ENCODE results near the gene ADIPOR1.

DNA sequence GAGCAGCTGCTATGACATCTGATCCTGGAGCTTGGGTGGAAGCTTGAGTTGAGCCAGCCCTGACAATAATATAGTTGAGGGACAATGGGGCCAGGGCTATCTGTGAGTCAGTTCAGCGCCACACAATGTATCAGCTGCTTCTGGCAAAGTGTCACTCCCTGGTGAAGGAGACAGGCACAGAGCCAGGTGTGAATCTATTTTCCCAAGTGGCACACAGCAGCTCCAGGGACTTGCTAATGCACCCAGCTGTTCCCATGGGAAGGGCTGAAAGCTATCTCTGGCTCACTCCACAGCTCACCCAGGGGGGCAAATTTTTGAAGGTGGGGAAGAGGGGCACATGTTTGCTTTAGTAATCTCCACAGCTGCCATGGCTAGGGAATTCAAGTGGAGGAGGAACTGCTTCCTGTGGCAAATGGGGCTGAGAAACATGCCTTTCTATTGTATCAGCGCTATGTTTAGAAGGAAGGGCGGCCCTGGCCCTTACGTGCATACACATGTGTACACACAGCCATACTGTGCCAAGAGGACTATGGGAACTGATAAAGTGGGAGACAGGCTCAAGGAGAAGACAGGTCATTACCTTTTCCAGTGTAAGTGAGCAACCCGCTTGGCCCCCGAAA lies 6.8 kb upstream of the ADIPOR1 start:
- TF ChIP-seq, protein P1, sequence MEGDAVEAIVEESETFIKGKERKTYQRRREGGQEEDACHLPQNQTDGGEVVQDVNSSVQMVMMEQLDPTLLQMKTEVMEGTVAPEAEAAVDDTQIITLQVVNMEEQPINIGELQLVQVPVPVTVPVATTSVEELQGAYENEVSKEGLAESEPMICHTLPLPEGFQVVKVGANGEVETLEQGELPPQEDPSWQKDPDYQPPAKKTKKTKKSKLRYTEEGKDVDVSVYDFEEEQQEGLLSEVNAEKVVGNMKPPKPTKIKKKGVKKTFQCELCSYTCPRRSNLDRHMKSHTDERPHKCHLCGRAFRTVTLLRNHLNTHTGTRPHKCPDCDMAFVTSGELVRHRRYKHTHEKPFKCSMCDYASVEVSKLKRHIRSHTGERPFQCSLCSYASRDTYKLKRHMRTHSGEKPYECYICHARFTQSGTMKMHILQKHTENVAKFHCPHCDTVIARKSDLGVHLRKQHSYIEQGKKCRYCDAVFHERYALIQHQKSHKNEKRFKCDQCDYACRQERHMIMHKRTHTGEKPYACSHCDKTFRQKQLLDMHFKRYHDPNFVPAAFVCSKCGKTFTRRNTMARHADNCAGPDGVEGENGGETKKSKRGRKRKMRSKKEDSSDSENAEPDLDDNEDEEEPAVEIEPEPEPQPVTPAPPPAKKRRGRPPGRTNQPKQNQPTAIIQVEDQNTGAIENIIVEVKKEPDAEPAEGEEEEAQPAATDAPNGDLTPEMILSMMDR (IDR thresholded peaks at IDR 0.05): no peak
- TF ChIP-seq YY1 (IDR thresholded peaks at IDR 0.05; ENCODE audit: low read depth) (no peak), FOXJ3 (CRISPR knock-in tag; IDR thresholded peaks at IDR 0.05) (no peak), POLR2AphosphoS5 (IDR thresholded peaks at IDR 0.05; ENCODE audit: low read depth, low read length) (no peak), RCOR1 (IDR thresholded peaks at IDR 0.05; ENCODE audit: low read length) (no peak)
- TF ChIP-seq, protein P2, sequence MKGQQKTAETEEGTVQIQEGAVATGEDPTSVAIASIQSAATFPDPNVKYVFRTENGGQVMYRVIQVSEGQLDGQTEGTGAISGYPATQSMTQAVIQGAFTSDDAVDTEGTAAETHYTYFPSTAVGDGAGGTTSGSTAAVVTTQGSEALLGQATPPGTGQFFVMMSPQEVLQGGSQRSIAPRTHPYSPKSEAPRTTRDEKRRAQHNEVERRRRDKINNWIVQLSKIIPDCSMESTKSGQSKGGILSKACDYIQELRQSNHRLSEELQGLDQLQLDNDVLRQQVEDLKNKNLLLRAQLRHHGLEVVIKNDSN (IDR thresholded peaks at IDR 0.05; ENCODE audit: borderline replicate concordance, low read depth): no peak

Data from SK-N-SH (cell line).